Spleen (tissue), 11 donors: ENCODE measurements around the gene ARFIP1. TPM values are rescaled to one million over a fixed set of nuclear protein-coding genes. Genes with fewer than 3 reads are reported as not detected.
"Not testable (repeated sequence)": the region's sequence is repeated elsewhere in the genome, so short reads cannot be mapped to it uniquely, and the experiment has no call there.

Source experiments
- DNase-seq: peaks from one replicate; pipeline ENCODE4 v3.0.0-alpha.2; 2020
- H3K27ac ChIP-seq, 8 donors: fragments of 200-600 bp; sonication (generic) in 7 of 8; 1 replicate in 4 of 8; 2 replicates in 4 of 8; pipeline versions ENCODE4 v1.5.0 to v1.8.0; 2016 to 2021; ENCODE audit warnings: inconsistent platforms in 4 of 8, mild to moderate bottlenecking in 4 of 8, moderate library complexity in 1 of 8
- H3K27me3 ChIP-seq, 7 donors: fragments of 200-600 bp; sonication (generic) in 6 of 7; replicated peaks in 1 of 7; 1 replicate in 4 of 7; 2 replicates in 3 of 7; pipeline versions ENCODE4 v1.5.0 to v1.8.0; 2016 to 2021; ENCODE audit warnings: inconsistent platforms in 3 of 7, mild to moderate bottlenecking in 1 of 7
- H3K36me3 ChIP-seq, 6 donors: fragments of 200-600 bp; sonication (generic) in 5 of 6; 1 replicate in 4 of 6; 2 replicates in 2 of 6; pipeline versions ENCODE4 v1.5.0 to v1.8.0; 2016 to 2021; ENCODE audit warnings: inconsistent platforms in 2 of 6
- H3K4me1 ChIP-seq, 6 donors: fragments of 200-600 bp; sonication (generic) in 5 of 6; 1 replicate in 3 of 6; 2 replicates in 3 of 6; pipeline versions ENCODE4 v1.5.0 to v1.8.0; 2016 to 2021; ENCODE audit warnings: inconsistent platforms in 3 of 6
- H3K4me3 ChIP-seq, 8 donors: fragments of 200-600 bp; sonication (generic) in 7 of 8; 1 replicate in 4 of 8; 2 replicates in 4 of 8; pipeline versions ENCODE4 v1.5.0 to v1.8.0; 2016 to 2021; ENCODE audit warnings: inconsistent platforms in 4 of 8, mild to moderate bottlenecking in 4 of 8, moderate library complexity in 2 of 8
- H3K9me3 ChIP-seq, 8 donors: fragments of 200-600 bp; sonication (generic) in 7 of 8; 1 replicate in 4 of 8; 2 replicates in 4 of 8; pipeline versions ENCODE4 v1.5.0 to v1.8.0; 2016 to 2021; ENCODE audit warnings: inconsistent platforms in 4 of 8
- POLR2A ChIP-seq, 3 donors: fragments of 450-650 bp; IDR thresholded peaks; one replicate each; pipeline ENCODE4 v1.5.1; 2017; ENCODE audit warnings: antibody characterized with exemption in 3 of 3, mild to moderate bottlenecking in 1 of 3
- POLR2AphosphoS5 ChIP-seq, 3 donors: sonication (generic); formaldehyde crosslinking; IDR thresholded peaks; one replicate each; pipeline ENCODE4 v1.5.1; 2017; ENCODE audit warnings: antibody characterized with exemption in 3 of 3
- WGBS, 5 donors: extraction: QIAGEN DNeasy Blood & Tissue Kit in 3 of 5; methylation state at CpG; one replicate each; pipeline versions ENCODE4 v1.1.5 to v1.1.7; 2013 to 2018; 5-methylcytosine and 5-hydroxymethylcytosine counted together
- intact Hi-C: fragments of 100-400 bp; cut with DNase I; formaldehyde crosslinking; loops from one replicate; pipeline ENCODE4 v1.15.0; 2023; ENCODE audit warnings: low total_unique reads
- polyA plus RNA-seq, 3 donors: library from polyadenylated mRNA; stranded (reverse); fragments of 200-250 nt; gene quantifications; one replicate each; pipeline ENCODE4 v1.2.1, GENCODE V29; 2013
- total RNA-seq, 7 donors: library from RNA; depleted of rRNA in 3 of 7; stranded (reverse); fragments of >200 nt in 3 of 7; fragmentation: NEBNext Ultra II Directional in 4 of 7; extraction: Animal tissue kit (Norgen Biotek cat#: 25700) in 4 of 7; gene quantifications; one replicate each; pipeline versions ENCODE4 v1.1.0 to v1.2.1, GENCODE V29; 2016 to 2021
- TF ChIP-seq, protein P1 (sequence below), 11 experiments: fragments of 200-600 bp in 7 of 11; fragments of 450-650 bp in 4 of 11; sonication (generic) in 4 of 11; IDR thresholded peaks in 8 of 11; conservative IDR thresholded peaks in 3 of 11; 1 replicate in 7 of 11; 2 replicates in 4 of 11; pipeline versions ENCODE4 v1.4.0 to v1.8.0; 2016 to 2021; ENCODE audit warnings: antibody characterized with exemption in 11 of 11, inconsistent platforms in 4 of 11, mild to moderate bottlenecking in 1 of 11
- donor health status: healthy with polysubstance abuse.
- donor health status: DM: no; HTN: no; CAD: no; lungs with moderate emphysema.
- donor health status: DM: no; HTN: no; CAD: no.
- donor health status: Bipolar disorder and iron deficiency.
- donor health status: healthy.
- donor health status: DM: no; HTN: no; CAD: no.
- donor health status: DM: yes; HTN: yes; CAD: no.

Gene ARFIP1
- total and polyA plus RNA-seq, 10 donors = 13.9 to 35.0 (median 26.8) TPM

DNA sequence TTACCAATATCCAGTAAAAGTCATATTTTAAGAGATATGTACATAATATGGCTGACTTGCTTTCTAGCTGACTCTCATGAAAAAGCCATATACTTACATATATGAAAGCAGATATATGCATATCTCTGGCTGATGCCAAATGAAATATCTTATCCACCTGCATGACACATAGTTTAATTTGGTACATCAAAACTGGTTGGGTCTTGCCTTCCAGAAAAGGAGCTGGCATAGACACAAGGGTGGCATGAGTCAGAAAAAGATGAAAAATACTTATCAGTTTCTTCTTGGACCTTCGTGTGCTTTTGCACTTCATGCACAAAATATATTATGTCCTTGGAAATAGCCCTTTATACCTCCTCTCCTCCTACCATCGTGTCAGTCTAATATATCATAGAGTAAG, 32.3 kb upstream of the ARFIP1 start:
- no peak for DNase-seq
- H3K27me3 ChIP-seq = no peaks in the 10 kb centered on the region
- 68 to 84% (median 76%) methylated on average over 2 of the region's 2 CpGs for WGBS, 5 donors
- no peaks in the 10 kb centered on the region for H3K4me1 ChIP-seq
- no peak overlapping the region for H3K4me3 ChIP-seq
- peaks cover 0 to 17% (median 10%) of the 10 kb centered on the region in 8 donors for H3K9me3 ChIP-seq
- TF ChIP-seq POLR2AphosphoS5 (IDR thresholded peaks at IDR 0.05) = no peak
- TF ChIP-seq POLR2A (IDR thresholded peaks at IDR 0.05) = no peak
- TF ChIP-seq, protein P1, sequence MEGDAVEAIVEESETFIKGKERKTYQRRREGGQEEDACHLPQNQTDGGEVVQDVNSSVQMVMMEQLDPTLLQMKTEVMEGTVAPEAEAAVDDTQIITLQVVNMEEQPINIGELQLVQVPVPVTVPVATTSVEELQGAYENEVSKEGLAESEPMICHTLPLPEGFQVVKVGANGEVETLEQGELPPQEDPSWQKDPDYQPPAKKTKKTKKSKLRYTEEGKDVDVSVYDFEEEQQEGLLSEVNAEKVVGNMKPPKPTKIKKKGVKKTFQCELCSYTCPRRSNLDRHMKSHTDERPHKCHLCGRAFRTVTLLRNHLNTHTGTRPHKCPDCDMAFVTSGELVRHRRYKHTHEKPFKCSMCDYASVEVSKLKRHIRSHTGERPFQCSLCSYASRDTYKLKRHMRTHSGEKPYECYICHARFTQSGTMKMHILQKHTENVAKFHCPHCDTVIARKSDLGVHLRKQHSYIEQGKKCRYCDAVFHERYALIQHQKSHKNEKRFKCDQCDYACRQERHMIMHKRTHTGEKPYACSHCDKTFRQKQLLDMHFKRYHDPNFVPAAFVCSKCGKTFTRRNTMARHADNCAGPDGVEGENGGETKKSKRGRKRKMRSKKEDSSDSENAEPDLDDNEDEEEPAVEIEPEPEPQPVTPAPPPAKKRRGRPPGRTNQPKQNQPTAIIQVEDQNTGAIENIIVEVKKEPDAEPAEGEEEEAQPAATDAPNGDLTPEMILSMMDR (IDR thresholded peaks at IDR 0.05 in 8 of 11, conservative IDR thresholded peaks at IDR 0.05 in 3 of 11) = no peak
- intact Hi-C loops = no loop called here
- H3K36me3 ChIP-seq = no peaks in the 10 kb centered on the region
- H3K27ac ChIP-seq = no peak overlapping the region

DNA sequence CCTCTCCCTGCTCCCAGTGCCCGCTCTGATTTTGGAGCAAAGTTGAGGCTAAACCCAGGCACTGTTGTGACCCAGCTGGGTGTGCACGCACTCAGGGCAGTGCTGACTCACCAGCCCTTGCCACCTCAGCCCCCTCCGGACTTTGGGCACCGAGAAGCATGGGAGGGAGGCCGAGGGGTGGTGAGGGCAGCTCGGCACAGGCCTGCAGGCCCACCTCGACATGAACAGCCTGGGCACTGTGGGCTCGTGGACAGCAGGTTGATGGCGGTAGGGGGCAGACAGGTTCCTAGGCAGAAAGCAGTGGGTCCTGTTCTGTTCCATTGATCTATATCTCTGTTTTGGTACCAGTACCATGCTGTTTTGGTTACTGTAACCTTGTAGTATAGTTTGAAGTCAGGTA, 31.1 kb upstream of the ARFIP1 start:
- intact Hi-C loops = no loop called here
- Histone ChIP-seq H3K4me3 (no peak overlapping the region), H3K36me3 (no peaks in the 10 kb centered on the region), H3K27ac (no peak overlapping the region), H3K9me3 (peaks cover 0 to 18% (median 10%) of the 10 kb centered on the region in 8 donors), H3K4me1 (no peaks in the 10 kb centered on the region), H3K27me3 (no peaks in the 10 kb centered on the region)
- TF ChIP-seq POLR2AphosphoS5 (IDR thresholded peaks at IDR 0.05) (no peak), POLR2A (IDR thresholded peaks at IDR 0.05) (no peak)
- TF ChIP-seq, protein P1 (IDR thresholded peaks at IDR 0.05 in 8 of 11, conservative IDR thresholded peaks at IDR 0.05 in 3 of 11) = no peak
- no peak for DNase-seq
- 87 to 96% (median 91%) methylated on average over 8 to 9 of the region's 9 CpGs for WGBS, 5 donors

DNA sequence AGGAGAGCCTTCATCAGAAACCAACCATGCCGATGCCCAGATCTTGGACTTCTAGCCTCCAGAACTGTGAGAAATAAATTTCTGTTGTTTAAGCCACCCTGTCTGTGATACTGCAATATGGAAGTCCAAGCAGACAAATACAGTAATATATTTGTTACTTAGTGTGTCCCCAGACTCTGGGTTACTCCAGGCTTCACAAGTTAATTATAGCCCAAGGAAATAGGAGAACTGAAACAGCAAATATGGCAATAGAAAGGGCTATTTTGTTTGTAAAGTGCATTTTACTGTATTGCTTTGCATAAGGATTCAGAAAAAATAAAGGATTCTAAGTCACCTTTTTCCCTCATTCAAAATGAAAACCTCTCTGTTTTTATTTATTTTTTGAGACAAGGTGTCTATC, 16.0 kb upstream of the ARFIP1 start:
- H3K27me3 ChIP-seq = no peaks in the 10 kb centered on the region
- no peak for DNase-seq
- H3K4me3 ChIP-seq = no peak overlapping the region
- H3K4me1 ChIP-seq = no peaks in the 10 kb centered on the region
- intact Hi-C loops = no loop called here
- WGBS, 5 donors = 80 to 100% (median 91%) methylated on average over 1 of the region's 1 CpG
- no peaks in the 10 kb centered on the region for H3K9me3 ChIP-seq
- no peak overlapping the region for H3K27ac ChIP-seq
- no peak for TF ChIP-seq POLR2AphosphoS5 (IDR thresholded peaks at IDR 0.05)
- TF ChIP-seq POLR2A (IDR thresholded peaks at IDR 0.05) = no peak
- TF ChIP-seq, protein P1 (IDR thresholded peaks at IDR 0.05 in 8 of 11, conservative IDR thresholded peaks at IDR 0.05 in 3 of 11) = no peak
- no peaks in the 10 kb centered on the region for H3K36me3 ChIP-seq

DNA sequence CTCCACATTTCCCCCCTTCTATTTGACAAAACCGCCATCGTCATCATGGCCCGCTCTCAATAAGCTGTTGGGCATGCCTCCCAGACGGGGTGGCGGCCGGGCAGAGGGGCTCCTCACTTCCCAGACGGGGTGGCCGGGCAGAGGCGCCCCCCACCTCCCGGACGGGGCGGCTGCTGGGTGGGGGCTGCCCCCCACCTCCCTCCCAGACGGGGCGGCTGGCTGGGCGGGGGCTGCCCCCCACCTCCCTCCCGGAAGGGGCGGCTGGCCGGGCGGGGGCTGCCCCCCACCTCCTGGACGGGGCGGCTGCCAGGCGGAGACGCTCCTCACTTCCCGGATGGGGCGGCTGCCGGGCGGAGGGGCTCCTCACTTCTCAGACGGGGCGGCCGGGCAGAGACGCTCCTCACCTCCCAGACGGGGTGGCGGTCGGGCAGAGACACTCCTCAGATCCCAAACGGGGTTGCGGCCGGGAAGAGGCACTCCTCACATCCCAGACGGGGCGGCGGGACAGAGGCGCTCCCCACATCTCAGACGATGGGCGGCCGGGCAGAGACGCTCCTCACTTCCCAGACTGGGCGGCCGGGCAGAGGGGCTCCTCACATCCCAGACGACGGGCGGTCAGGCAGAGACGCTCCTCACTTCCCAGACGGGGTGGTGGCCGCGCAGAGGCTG, 14.6 kb upstream of the ARFIP1 start:
- not testable (repeated sequence) for H3K27me3 ChIP-seq, H3K36me3 ChIP-seq
- 90 to 95% (median 93%) methylated on average over 27 to 54 of the region's 54 CpGs for WGBS, 5 donors

More for the DNA sequence above, 14.6 kb upstream of the ARFIP1 start:
- intact Hi-C loops, DNase-seq, H3K4me3 ChIP-seq, H3K27ac ChIP-seq, H3K4me1 ChIP-seq, H3K9me3 ChIP-seq: not testable (repeated sequence)
